Adrenal gland (tissue), 5 donors: ENCODE data around the gene YPEL5.
"Not testable (repeated sequence)": the region's sequence is repeated elsewhere in the genome, so short reads cannot be mapped to it uniquely, and the experiment has no call there.

Experiments
- CTCF ChIP-seq, 6 experiments: fragments of 450-650 bp in 4 of 6; fragments of 200-600 bp in 2 of 6; sonication (generic) in 1 of 6; IDR thresholded peaks; 1 replicate in 5 of 6; 2 replicates in 1 of 6; pipeline versions ENCODE4 v1.5.1 to v1.8.0; 2016 to 2021; ENCODE audit warnings: antibody characterized with exemption in 6 of 6, mild to moderate bottlenecking in 2 of 6, moderate library complexity in 1 of 6
- POLR2A ChIP-seq, 2 donors: fragments of 450-650 bp; IDR thresholded peaks; one replicate each; pipeline ENCODE4 v1.6.1; 2017; ENCODE audit warnings: antibody characterized with exemption in 2 of 2, mild to moderate bottlenecking in 2 of 2, moderate library complexity in 1 of 2
- donor health status: DM: no; HTN: no; CAD: no.

GRCh38 chr2:30144951-30145350 lies 1.9 kb upstream of the YPEL5 start:
- TF ChIP-seq CTCF, POLR2A (IDR thresholded peaks at IDR 0.05): not testable (repeated sequence)
